Neural crest cell (in vitro differentiated cells): Measurements from ENCODE around the gene SNAP25. TPM values are rescaled to one million over a fixed set of nuclear protein-coding genes. Genes with fewer than 3 reads are reported as not detected.

Experiments used
- DNase-seq: peaks from one replicate; pipeline ENCODE4 v3.0.0; 2021; ENCODE audit warnings: low read depth, mixed read lengths, low spot score
- H3K27ac Mint-ChIP-seq: one replicate; pipeline ENCODE4 v1.8.0; 2021; ENCODE audit warnings: mild to moderate bottlenecking, mixed read lengths; ENCODE audit not compliant: unreplicated experiment
- H3K27me3 Mint-ChIP-seq: 2 replicates; pipeline ENCODE4 v1.8.0; 2021; ENCODE audit warnings: low read depth, mild to moderate bottlenecking, mixed read lengths
- H3K36me3 Mint-ChIP-seq: 2 replicates; pipeline ENCODE4 v1.8.0; 2021; ENCODE audit warnings: low read depth, mild to moderate bottlenecking, mixed read lengths
- H3K4me1 Mint-ChIP-seq: 2 replicates; pipeline ENCODE4 v1.8.0; 2021; ENCODE audit warnings: mixed read lengths
- H3K4me3 Mint-ChIP-seq: one replicate; pipeline ENCODE4 v1.8.0; 2021; ENCODE audit warnings: mild to moderate bottlenecking, mixed read lengths
- H3K9me3 Mint-ChIP-seq: 2 replicates; pipeline ENCODE4 v1.8.0; 2021; ENCODE audit warnings: mixed read lengths
- CTCF ChIP-seq: fragments of 200-600 bp; sonication (generic); conservative IDR thresholded peaks from 2 replicates; pipeline ENCODE4 v1.5.0; 2021; ENCODE audit warnings: antibody characterized with exemption, mild to moderate bottlenecking
- total RNA-seq: library from RNA; stranded (reverse); gene quantifications from 2 replicates; pipeline ENCODE4 v1.2.1, GENCODE V29; 2021

SNAP25 gene
- total RNA-seq, 1 donor from 2014 or later: 9.2 TPM

- peaks cover 5% of the 10 kb centered on the region for H3K36me3 Mint-ChIP-seq
- no peak overlapping the region for H3K4me3 Mint-ChIP-seq
- H3K27ac Mint-ChIP-seq: no peak overlapping the region
- no peak for TF ChIP-seq CTCF
- H3K9me3 Mint-ChIP-seq: peaks cover 3% of the 10 kb centered on the region
- no peaks in the 10 kb centered on the region for H3K27me3 Mint-ChIP-seq
- DNase-seq: no peak
- H3K4me1 Mint-ChIP-seq: peaks cover 15% of the 10 kb centered on the region
Observed at GRCh38 chr20:10297223-10297622, 78.6 kb downstream of the SNAP25 start.

- Mint-ChIP-seq H3K4me1 (peaks cover 15% of the 10 kb centered on the region), H3K27me3 (no peaks in the 10 kb centered on the region), H3K4me3 (no peak overlapping the region), H3K36me3 (peaks cover 5% of the 10 kb centered on the region), H3K27ac (no peak overlapping the region), H3K9me3 (peaks cover 3% of the 10 kb centered on the region)
- DNase-seq: no peak
- no peak for TF ChIP-seq CTCF
Observed at GRCh38 chr20:10297684-10298240, 79.1 kb downstream of the SNAP25 start.

GRCh38 chr20:10300582-10301446 lies 82.2 kb downstream of the SNAP25 start:
- peaks cover 3% of the 10 kb centered on the region for H3K36me3 Mint-ChIP-seq
- no peak for TF ChIP-seq CTCF
- peaks cover 3% of the 10 kb centered on the region for H3K9me3 Mint-ChIP-seq
- no peaks in the 10 kb centered on the region for H3K27me3 Mint-ChIP-seq
- DNase-seq: no peak
- H3K4me3 Mint-ChIP-seq: no peak overlapping the region
- H3K4me1 Mint-ChIP-seq: peaks cover 15% of the 10 kb centered on the region
- H3K27ac Mint-ChIP-seq: no peak overlapping the region

GRCh38 chr20:10303852-10304251 lies 85.2 kb downstream of the SNAP25 start:
- H3K4me3 Mint-ChIP-seq: no peak overlapping the region
- no peaks in the 10 kb centered on the region for H3K27me3 Mint-ChIP-seq
- peaks cover 14% of the 10 kb centered on the region for H3K36me3 Mint-ChIP-seq
- no peak overlapping the region for H3K27ac Mint-ChIP-seq
- no peak for TF ChIP-seq CTCF
- peaks cover 4% of the 10 kb centered on the region for H3K9me3 Mint-ChIP-seq
- DNase-seq: no peak
- H3K4me1 Mint-ChIP-seq: peaks cover 16% of the 10 kb centered on the region

GRCh38 chr20:10304471-10305046 lies 85.9 kb downstream of the SNAP25 start:
- H3K27me3 Mint-ChIP-seq: no peaks in the 10 kb centered on the region
- peaks cover 5% of the 10 kb centered on the region for H3K9me3 Mint-ChIP-seq
- H3K4me1 Mint-ChIP-seq: peaks cover 16% of the 10 kb centered on the region
- no peak overlapping the region for H3K4me3 Mint-ChIP-seq
- H3K27ac Mint-ChIP-seq: no peak overlapping the region
- peaks cover 13% of the 10 kb centered on the region for H3K36me3 Mint-ChIP-seq
- TF ChIP-seq CTCF: no peak
- DNase-seq: no peak
